ENCODE measurements around the gene ADGRF3. TPM values are rescaled to one million over a fixed set of nuclear protein-coding genes. Genes with fewer than 3 reads are reported as not detected.
A peak's percentile ranks its signal among the peaks of the same experiment; 100 is the strongest.

The ADGRF3 gene, protein sequence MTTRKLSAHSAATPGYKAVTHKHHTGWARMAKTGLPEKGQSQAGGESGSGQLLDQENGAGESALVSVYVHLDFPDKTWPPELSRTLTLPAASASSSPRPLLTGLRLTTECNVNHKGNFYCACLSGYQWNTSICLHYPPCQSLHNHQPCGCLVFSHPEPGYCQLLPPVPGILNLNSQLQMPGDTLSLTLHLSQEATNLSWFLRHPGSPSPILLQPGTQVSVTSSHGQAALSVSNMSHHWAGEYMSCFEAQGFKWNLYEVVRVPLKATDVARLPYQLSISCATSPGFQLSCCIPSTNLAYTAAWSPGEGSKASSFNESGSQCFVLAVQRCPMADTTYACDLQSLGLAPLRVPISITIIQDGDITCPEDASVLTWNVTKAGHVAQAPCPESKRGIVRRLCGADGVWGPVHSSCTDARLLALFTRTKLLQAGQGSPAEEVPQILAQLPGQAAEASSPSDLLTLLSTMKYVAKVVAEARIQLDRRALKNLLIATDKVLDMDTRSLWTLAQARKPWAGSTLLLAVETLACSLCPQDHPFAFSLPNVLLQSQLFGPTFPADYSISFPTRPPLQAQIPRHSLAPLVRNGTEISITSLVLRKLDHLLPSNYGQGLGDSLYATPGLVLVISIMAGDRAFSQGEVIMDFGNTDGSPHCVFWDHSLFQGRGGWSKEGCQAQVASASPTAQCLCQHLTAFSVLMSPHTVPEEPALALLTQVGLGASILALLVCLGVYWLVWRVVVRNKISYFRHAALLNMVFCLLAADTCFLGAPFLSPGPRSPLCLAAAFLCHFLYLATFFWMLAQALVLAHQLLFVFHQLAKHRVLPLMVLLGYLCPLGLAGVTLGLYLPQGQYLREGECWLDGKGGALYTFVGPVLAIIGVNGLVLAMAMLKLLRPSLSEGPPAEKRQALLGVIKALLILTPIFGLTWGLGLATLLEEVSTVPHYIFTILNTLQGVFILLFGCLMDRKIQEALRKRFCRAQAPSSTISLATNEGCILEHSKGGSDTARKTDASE
- total RNA-seq (2021; fragmentation: NEBNext Ultra II Directional; extraction: Animal tissue kit (Norgen Biotek cat#: 25700)) (0.69 and 0.75 TPM in 2 replicates), polyA plus RNA-seq (2011; rRNA removed) (0.31 and 0.54 TPM in 2 replicates), polyA minus RNA-seq (2011; rRNA and poly(A)+ RNA removed) (0.54 and 1.2 TPM in 2 replicates)
- polyA plus RNA-seq (2011; cell fraction: cytosol; rRNA removed) = 0.28 TPM
- polyA plus RNA-seq (2011; cell fraction: nucleus; rRNA removed) = 2.2 TPM
- polyA plus RNA-seq (2012, experiment 1 of 2) = 0.83 to 2.3 TPM (median 0.95 TPM) in 4 replicates
- 0.22 TPM for polyA plus RNA-seq (2012, experiment 2 of 2)
- polyA plus RNA-seq (2013, experiment 1 of 2) = 0.67 TPM
- 0.31 TPM for polyA plus RNA-seq (2013, experiment 2 of 2)
- not detected for polyA minus RNA-seq (2011; cell fraction: cytosol; rRNA and poly(A)+ RNA removed)
- 0.30 TPM for polyA minus RNA-seq (2011; cell fraction: nucleus; rRNA and poly(A)+ RNA removed)
- long read RNA-seq, experiment 1 = 0 reads
- long read RNA-seq, experiment 2 = 0 reads

DNA sequence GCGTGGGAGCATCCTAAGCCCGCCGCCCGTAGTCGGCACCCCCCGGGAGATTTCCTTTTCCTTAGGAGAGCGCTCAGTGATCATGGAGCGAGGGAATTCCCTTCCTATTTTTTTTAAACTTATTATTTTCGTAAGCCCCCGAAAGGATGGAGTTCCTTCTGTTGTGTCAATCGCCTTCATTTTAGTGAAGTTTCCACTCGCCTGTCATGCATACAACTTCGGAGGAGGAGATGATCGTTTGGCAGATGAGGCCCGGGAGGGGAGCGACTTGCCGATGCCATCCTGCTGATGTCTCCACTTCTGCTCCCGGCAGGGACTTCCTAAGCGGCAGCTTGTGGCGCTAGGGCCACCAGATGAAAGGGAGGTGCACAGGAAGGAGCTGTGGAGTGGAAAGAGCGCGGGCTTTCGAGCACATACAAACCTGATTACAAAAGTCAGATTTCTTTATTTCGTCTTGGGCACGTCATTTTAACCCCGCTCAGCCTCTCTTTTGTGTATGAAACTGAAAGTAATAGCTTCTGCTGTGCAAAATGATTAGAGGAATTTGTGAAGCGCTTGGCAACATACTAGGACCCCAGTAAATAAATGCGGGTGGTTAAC is at the start of gene ADGRF3:
Gene ADGRF3, minus strand, starts transcription at position 336 of the 600 bp plus-strand sequence. CDS start 555 bp downstream, outside the sequence.
- Histone ChIP-seq H3K27ac (ENCODE audit: low read depth, low read length) (peak within 1 kb of the TSS; percentile 77), H2AK5ac (ENCODE audit: low read depth, low read length) (no peak within 1 kb of the TSS), H3K9me3 (ENCODE audit: insufficient read depth in 2 of 2, low read depth in 1 of 2, low read length in 1 of 2) (no peaks in the 10 kb centered on the region), H2BK15ac (ENCODE audit: low read length) (no peak within 1 kb of the TSS), H2BK20ac (ENCODE audit: low read length) (no peak within 1 kb of the TSS), H4K8ac (ENCODE audit: extremely low read depth, insufficient read depth, low read length) (peak within 1 kb of the TSS; percentile 97; the same call in 1 of the 2 replicates), H3K4me1 (replicated peaks in 1 of 4; ENCODE audit: control insufficient read depth in 3 of 4, insufficient read depth in 4 of 4, low read length in 3 of 4) (no peaks in the 10 kb centered on the region; a peak in 3 of 7 replicates), H2BK12ac (ENCODE audit: low read depth, low read length) (no peak within 1 kb of the TSS; the same call in 1 of the 2 replicates), H3K18ac (ENCODE audit: extremely low read depth, low read length) (no peak within 1 kb of the TSS), H3K79me1 (ENCODE audit: low read depth, low read length) (no peaks in the 10 kb centered on the region; the same call in 1 of the 2 replicates), H2BK5ac (ENCODE audit: low read depth, low read length) (peak within 1 kb of the TSS; percentile 99), H3K79me2 (ENCODE audit: control insufficient read depth in 1 of 2, insufficient read depth in 2 of 2, low read length in 2 of 2) (peaks cover 10 to 61% of the 10 kb centered on the region in 2 experiments), H3K4me2 (ENCODE audit: insufficient read depth in 1 of 2, low read depth in 2 of 2, low read length in 2 of 2) (peak within 1 kb of the TSS; percentile 80 to 98), H3K9ac (replicated peaks in 1 of 4; ENCODE audit: extremely low read depth in 1 of 4, low read depth in 3 of 4, low read length in 3 of 4) (peak within 1 kb of the TSS; percentile 55 to 95 (median 90)), H3K36me3 (ENCODE audit: control insufficient read depth in 2 of 4, insufficient read depth in 4 of 4, low read length in 3 of 4) (no peaks in the 10 kb centered on the region), H4K20me1 (replicated peaks in 1 of 2; ENCODE audit: control insufficient read depth in 1 of 2, insufficient read depth in 2 of 2, low read length in 2 of 2) (peaks cover 0 to 8% of the 10 kb centered on the region in 2 experiments), H3K56ac (replicated peaks; ENCODE audit: insufficient read length, low read depth, low read length) (no peak within 1 kb of the TSS), H4K91ac (replicated peaks; ENCODE audit: insufficient read length, low read length) (no peak within 1 kb of the TSS), H3K4me3 (ENCODE audit: extremely low read depth in 1 of 4, insufficient read depth in 2 of 4, low read depth in 3 of 4, low read length in 4 of 4) (peak within 1 kb of the TSS; percentile 91 to 96 (median 94)), H3K23me2 (ENCODE audit: low read depth, low read length) (peaks cover 5% of the 10 kb centered on the region), H3K27me3 (replicated peaks in 1 of 4; ENCODE audit: control insufficient read depth in 3 of 4, extremely low read depth in 1 of 4, insufficient read depth in 3 of 4, low read length in 3 of 4) (no peaks in the 10 kb centered on the region; a peak in 1 of 7 replicates), H2BK120ac (replicated peaks; ENCODE audit: low read depth, low read length) (no peak within 1 kb of the TSS), H4K5ac (ENCODE audit: insufficient read length, low read depth, low read length) (peak within 1 kb of the TSS; percentile 42), H3K4ac (replicated peaks; ENCODE audit: insufficient read length, low read depth, low read length) (no peak within 1 kb of the TSS), H2AFZ (ENCODE audit: low read length) (no peak within 1 kb of the TSS), H3K23ac (ENCODE audit: insufficient read length) (no peak within 1 kb of the TSS), H3K14ac (ENCODE audit: insufficient read length) (no peak within 1 kb of the TSS)
- 3% methylated on average over 28 of the region's 28 CpGs; no CpG with 5 or more reads in 1 of the 2 experiments for WGBS, 2 experiments (ENCODE audit: extremely low coverage in 1 of 2, insufficient coverage in 1 of 2, insufficient read length in 1 of 2, insufficient replicate concordance in 2 of 2, low coverage in 1 of 2, low lambda C conversion rate in 2 of 2, missing lambda C conversion rate in 1 of 2)
- POLR2A ChIA-PET (ENCODE audit: partially characterized antibody) = interaction anchor here (2.5 kb wide), 1 partner anchor 102 kb away, joined by 15 read pairs; the partner anchor contains the start of genes HADHA and HADHB
- FAIRE-seq = no peak
- peak; percentile 4 for TF ChIP-seq ASH2L (IDR thresholded peaks at IDR 0.05; ENCODE audit: low read length)
- TF ChIP-seq SAP30 (IDR thresholded peaks at IDR 0.05; ENCODE audit: insufficient read depth, insufficient replicate concordance, low read length) = peak; percentile 52
- no peak for TF ChIP-seq EP300 (IDR thresholded peaks at IDR 0.05; ENCODE audit: borderline replicate concordance in 1 of 2, low read depth in 2 of 2, low read length in 2 of 2)
- CTCF ChIA-PET (ENCODE audit: partially characterized antibody) = interaction anchor here (0.6 to 1.3 kb wide), 5 partner anchors 16 to 255 kb away, joined by 3 read pairs; no protein-coding TSS in a partner anchor
- peak in 1 of 2 experiments; percentile 59 for DNase-seq (ENCODE audit: low read depth in 1 of 2, low spot score in 2 of 2)
